Measurements from ENCODE around the gene OVAAL.

Gene OVAAL

DNA sequence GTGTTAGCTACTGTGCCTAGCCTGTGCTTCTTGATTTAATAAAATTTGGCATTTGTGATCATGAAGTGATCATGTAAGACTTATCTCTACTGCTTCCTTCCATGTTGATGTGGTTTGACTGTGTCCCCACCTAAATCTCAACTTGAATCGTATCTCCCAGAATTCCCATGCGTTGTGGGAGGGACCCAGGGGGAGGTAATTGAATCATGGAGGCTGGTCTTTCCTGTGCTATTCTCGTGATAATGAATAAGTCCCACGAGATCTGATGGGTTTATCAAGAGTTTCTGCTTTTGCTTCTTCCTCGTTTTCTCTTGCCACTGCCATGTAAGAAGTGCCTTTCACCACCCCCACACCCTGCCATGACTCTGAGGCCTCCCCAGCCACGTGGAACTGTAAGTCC, at the start of gene OVAAL:
TSS of gene OVAAL (plus strand) at position 301 of the 400 bp plus-strand sequence.
- TF ChIP-seq GATA1 (IDR thresholded peaks at IDR 0.05; ENCODE audit: low read depth, low read length) (no peak), POLR2A (IDR thresholded peaks at IDR 0.05; ENCODE audit: low read length) (no peak)
- no peak for DNase-seq

DNA sequence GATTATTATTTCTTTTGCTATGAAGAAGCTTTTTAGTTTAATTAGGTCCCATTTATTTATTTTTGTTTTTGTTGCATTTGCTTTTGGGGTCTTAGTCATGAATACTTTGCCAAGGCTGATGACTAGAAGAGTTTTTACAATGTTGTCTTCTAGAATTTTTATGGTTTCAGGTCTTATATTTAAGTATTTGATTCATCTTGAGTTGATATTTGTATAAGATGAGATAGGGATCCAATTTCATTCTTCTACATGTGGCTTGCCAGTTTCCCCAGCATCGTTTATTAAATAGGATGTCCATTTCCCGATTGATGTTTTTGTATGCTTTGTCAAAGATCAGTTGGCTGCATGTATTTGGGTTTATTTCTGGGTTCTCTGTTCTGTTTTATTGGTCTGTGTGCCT, 47.9 kb upstream of the OVAAL start:
- no peak for TF ChIP-seq GATA1 (IDR thresholded peaks at IDR 0.05; ENCODE audit: low read depth, low read length)
- TF ChIP-seq POLR2A (IDR thresholded peaks at IDR 0.05; ENCODE audit: low read length), result no peak

DNA sequence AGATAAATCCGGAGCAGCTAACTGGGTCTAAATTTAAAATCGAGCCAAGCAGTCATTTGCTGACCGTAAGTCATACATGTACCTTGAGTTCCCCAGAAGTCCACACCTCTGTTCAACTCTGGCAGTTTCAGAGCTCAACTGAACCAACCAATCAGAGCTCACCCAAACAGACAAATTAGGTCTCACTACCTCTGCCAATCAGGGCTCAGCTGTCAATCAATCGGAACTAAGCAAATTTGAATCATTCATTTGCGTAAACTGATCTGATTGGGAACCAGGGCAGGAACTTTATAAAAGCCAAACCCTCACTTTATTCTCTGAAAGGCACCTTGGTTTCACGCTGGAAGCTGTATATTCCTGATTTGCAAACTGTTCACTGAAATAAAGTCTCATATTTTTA, 45.2 kb upstream of the OVAAL start:
- DNase-seq, result no peak
- TF ChIP-seq POLR2A (IDR thresholded peaks at IDR 0.05; ENCODE audit: low read length) (no peak), GATA1 (IDR thresholded peaks at IDR 0.05; ENCODE audit: low read depth, low read length) (no peak)

More for the DNA sequence above, 47.9 kb upstream of the OVAAL start:
- no peak for DNase-seq

DNA sequence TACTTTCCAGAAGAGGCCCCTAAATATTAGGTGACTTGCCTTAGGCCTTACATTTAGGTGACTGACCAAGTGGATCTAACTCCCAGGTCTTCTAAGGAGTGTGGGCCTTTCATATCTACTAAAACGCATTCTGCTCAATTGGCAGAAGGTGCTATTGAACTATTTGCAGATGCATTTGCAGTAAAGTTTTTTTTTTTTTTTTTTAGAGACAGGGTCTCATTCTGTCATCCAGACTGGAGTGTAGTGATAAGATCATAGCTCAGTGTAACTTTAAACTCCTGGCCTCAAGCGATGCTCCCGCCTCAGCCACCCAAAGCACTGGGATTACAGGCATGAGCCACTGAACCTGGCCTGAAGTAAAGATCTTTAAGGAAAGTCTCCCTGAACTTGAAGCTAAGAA, 43.4 kb upstream of the OVAAL start:
- TF ChIP-seq POLR2A (IDR thresholded peaks at IDR 0.05; ENCODE audit: low read length) (no peak), GATA1 (IDR thresholded peaks at IDR 0.05; ENCODE audit: low read depth, low read length) (no peak)
- no peak for DNase-seq

DNA sequence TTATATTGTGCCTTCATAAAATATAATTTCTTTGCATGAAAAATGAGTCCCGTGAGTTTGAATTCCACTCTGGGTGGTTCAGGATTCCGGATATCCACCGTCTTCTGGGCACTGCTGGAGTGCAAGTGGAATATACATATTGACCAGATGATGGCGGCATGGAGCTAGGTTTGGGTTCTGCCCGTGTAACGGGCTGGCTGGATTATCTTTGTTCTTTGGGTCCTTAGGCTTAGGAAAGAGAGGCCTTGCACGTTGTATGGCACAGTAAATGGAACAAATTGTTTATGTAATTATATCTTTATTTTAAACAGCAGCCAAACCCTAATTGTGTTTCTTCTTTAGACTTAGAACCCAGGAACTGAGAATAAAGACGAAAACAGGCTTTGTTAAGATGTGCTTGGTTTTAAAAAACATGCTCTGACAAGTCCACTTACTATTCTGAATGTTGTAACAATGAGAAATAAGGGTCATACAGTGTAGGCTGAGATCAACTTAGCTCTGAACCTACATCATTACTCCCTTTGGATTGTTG, 42.8 kb upstream of the OVAAL start:
- TF ChIP-seq POLR2A (IDR thresholded peaks at IDR 0.05; ENCODE audit: low read length) (no peak), GATA1 (IDR thresholded peaks at IDR 0.05; ENCODE audit: low read depth, low read length) (no peak)
- peak; percentile 76 to 89 for DNase-seq

DNA sequence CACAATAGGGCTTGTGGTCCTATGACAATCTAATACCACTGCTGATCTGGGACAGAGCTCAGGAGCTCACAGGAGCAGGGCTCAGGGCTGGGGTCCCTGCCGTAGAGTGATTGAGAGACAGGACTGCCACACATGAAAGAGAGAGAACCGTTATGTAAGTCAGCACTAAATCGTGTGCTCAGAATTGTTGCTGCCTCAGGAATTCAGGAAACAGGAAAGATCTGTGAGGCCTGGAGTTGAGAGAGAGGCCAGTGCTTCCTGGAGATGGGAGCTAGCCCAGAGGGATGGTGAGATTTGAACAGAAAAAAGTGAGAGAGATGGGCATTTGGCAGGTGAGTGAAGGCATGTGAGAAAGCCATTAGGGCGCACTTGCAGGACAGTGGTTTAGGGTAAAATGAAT, 38.9 kb upstream of the OVAAL start:
- no peak for DNase-seq
- no peak for TF ChIP-seq POLR2A (IDR thresholded peaks at IDR 0.05; ENCODE audit: low read length)
- TF ChIP-seq GATA1 (IDR thresholded peaks at IDR 0.05; ENCODE audit: low read depth, low read length), result no peak

DNA sequence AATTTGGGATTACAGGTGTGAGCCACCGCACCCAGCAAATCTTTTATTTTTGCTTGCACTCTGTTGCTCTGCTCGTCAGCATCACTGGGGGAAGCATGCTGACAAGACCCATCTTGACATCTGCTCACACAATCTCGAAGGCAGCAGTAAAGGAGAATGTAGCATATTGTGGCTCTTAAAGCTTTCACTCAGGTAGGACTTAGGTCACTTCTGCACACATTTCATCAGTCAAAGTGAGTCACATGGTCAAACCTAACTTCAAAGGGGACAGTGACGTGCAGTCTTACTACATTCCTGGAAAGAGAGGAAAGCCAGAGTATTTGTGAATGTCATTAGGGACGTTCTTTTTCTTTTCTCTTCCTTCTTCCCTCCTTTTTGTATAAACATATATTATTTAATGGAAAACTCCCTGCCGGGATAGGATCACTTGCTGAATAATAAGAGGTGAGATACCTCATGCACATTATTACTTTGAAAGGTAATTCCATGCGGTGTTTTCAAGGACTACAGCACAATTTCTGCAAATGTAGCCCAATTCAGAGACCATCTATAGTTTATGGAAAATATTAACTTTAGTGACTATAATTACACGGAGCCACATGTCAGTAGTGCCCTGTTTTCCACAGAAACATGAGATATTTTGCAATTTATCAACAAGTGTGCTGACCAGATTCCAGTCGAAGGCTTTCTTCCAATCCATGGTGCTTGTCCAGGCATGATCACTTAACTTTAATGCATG, 37.1 kb upstream of the OVAAL start:
- TF ChIP-seq GATA1 (IDR thresholded peaks at IDR 0.05; ENCODE audit: low read depth, low read length), result no peak
- no peak for TF ChIP-seq POLR2A (IDR thresholded peaks at IDR 0.05; ENCODE audit: low read length)
- DNase-seq, result no peak

DNA sequence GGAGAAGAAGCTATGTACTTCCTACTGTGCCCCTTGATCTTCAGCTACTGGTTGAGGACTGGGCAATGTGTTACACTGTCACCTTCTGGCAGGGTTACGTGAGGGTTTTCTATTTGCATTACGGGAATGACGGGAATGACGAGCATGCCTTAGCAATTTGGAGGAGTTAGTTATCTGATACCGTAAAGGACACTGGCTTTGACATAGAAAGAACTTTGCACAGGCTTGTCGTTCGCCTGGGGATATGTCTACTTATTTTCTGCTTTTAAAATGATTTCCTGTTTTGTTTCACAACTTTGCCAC, 36.6 kb upstream of the OVAAL start:
- TF ChIP-seq POLR2A (IDR thresholded peaks at IDR 0.05; ENCODE audit: low read length), result no peak
- no peak for TF ChIP-seq GATA1 (IDR thresholded peaks at IDR 0.05; ENCODE audit: low read depth, low read length)
- no peak for DNase-seq

DNA sequence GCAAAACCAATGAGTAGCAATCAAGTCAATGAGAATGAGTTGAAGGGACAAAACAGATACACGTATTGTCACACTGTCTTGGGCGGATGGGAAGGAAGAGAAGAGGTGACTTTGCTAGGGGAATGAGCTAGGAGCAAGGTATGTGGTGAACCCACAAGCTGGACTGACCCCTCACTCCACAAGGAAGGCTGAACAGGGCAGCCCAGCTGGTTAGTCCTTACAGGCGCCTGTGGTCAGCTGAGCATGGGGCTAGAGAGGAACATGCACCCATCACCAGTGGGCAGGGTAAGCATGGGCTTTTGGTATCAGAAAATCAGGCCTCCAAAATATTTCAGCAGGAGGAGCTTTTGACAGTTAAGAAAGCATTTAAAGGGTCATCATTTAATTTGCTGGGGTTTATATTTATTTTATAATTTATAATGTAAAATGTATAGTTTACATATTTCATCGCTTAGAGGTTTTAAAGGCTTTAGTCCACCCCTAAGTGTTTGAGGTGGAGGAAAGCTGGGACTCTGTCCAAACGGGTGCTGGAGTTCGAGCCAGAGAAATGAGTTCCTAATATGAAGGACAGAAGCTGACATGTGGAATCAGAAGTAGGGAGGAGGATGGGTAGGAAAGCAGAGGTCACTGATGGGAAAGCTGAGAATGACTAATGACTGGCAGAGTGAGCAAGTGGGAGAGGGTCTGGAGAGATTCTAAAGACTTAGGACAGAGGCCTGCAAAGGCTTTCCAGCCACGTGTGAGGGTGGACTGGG, 34.4 kb upstream of the OVAAL start:
- no peak for DNase-seq
- no peak for TF ChIP-seq POLR2A (IDR thresholded peaks at IDR 0.05; ENCODE audit: low read length)

DNA sequence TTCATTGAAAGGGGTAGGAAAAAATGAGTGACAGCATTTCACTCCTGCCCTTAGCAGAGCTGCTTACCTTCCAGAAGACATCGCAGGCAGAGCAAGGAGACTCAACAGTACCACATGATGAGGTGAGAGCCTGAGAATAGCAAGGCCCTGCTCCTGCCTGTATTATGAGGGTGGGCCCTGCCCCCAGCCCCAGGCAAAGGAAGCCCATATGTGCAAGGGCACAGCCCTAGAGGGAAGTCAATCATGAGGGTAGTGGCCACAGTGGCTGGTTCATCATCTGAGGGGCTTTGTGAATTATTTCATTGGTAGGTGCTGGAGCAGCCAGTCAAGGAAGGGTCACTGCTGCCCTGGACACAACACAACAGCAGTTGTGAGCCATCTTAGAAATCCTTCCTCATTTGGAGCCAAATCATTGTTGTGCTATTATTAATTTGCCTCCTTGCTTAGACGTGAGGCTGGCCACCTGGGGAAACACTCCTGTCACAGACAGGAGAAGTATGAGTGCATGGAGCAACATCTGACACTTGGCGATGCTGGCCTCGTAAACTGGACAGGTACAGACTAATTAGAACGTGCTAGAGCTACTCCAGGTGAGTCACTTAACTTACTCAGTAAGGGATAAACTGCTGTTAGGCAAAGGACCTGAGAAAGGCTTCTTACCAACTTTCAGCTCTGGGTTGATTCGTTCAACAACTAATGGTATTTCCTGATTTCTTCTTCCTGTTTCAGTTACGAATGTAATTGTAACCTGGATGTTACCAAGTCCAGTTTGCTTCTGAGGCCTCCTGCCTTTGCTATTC, 33.6 kb upstream of the OVAAL start:
- DNase-seq, result no peak

DNA sequence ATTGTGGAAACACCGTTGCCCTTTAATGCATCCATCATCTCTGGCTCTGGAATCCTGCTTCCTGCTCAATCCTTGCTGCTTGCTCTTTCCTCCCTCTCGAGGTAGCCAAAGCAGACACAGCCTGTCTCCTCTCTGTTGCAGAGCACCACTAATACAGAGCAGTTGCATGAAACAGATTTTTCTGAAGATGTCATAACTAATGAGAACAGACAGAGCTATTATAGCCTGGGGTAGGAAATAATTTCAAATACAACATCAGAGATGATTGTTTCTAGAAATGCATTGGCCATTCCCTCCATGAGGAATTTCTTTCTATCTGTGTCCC, 33.1 kb upstream of the OVAAL start:
- DNase-seq, result no peak
- TF ChIP-seq POLR2A (IDR thresholded peaks at IDR 0.05; ENCODE audit: low read length) (no peak), GATA1 (IDR thresholded peaks at IDR 0.05; ENCODE audit: low read depth, low read length) (no peak)

More for the DNA sequence above, 33.6 kb upstream of the OVAAL start:
- TF ChIP-seq POLR2A (IDR thresholded peaks at IDR 0.05; ENCODE audit: low read length) (no peak), GATA1 (IDR thresholded peaks at IDR 0.05; ENCODE audit: low read depth, low read length) (no peak)

DNA sequence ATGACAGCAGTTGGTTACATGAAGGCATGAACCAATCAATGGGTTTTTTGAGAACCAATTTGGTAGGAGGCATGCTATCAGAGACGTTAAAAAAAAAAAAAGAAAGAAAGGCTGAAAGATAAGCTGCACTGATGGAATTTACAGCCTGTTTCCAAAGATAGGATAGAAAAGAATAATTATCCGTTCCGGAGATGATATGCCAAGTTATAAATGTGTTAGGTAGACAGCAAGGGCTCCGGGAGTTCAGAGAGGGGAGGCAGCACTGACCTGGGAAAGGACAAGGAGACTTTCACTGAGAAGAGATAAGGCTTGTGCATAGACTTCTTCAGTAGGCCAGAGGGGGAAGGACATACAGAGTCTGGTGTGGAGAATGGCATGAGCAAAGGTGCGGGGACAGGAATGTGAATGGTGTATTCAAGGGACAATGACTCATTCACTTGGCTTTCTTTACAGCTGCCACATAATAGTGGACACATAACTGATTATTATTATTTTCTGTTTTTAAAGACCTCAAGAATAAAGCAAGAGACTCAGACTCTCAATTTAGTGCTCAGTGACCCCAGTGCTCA, 31.6 kb upstream of the OVAAL start:
- DNase-seq, result no peak
- TF ChIP-seq GATA1 (IDR thresholded peaks at IDR 0.05; ENCODE audit: low read depth, low read length), result no peak
- no peak for TF ChIP-seq POLR2A (IDR thresholded peaks at IDR 0.05; ENCODE audit: low read length)

DNA sequence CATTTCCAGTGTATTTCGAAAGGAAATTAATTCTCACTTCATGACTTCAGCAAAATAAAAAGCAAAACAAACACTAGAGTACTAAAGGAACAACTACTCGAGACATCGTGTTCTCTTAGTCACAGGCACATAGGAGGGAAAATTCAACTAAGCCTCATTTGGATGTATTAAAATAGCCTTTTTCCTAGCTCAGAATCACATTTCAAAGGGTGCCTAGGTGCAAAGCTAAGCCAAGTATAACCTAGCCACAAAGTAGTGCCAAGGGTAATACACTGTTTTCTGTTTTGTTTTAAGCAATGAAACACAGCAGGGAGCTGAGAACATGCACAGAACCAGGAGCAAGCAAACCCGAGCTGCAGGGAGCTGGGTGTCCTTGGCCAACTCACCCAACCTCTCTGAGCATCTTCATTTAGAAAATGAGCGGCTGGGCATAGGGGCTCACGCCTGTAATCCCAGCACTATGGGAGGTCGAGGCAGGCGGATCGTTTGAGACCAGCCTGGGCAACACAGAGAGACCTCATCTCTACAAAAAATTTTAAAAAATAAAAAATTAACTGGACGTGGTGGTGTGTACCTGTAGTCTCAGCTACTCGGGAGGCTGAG, 29.8 kb upstream of the OVAAL start:
- DNase-seq, result no peak
- TF ChIP-seq POLR2A (IDR thresholded peaks at IDR 0.05; ENCODE audit: low read length) (no peak), GATA1 (IDR thresholded peaks at IDR 0.05; ENCODE audit: low read depth, low read length) (no peak)

DNA sequence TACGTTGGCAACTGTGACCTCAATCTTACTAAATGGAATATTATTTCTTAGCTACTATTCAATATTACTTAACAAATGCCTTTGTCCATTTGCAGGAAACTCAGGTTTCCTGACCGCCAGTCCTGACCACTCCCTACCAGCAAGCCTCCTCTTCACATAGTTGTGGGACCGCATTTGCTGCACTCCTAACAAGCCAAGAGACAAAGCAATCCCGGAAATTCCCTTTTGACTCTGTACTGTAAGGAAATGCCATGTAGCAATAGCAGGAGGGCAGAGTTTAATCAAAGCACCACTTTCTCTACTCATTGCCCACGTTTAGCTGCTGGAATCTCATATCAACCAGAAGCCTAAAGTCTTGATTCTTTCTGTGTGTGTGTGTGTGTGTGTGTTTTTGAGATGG, 28.3 kb upstream of the OVAAL start:
- TF ChIP-seq POLR2A (IDR thresholded peaks at IDR 0.05; ENCODE audit: low read length) (no peak), GATA1 (IDR thresholded peaks at IDR 0.05; ENCODE audit: low read depth, low read length) (no peak)
- DNase-seq, result no peak

Measured in erythroblast (primary cell).